B cell (primary cell): Measurements from ENCODE around the gene HTR7. TPM values are rescaled to one million over a fixed set of nuclear protein-coding genes. Genes with fewer than 3 reads are reported as not detected.
"Not testable (repeated sequence)": the region's sequence is repeated elsewhere in the genome, so short reads cannot be mapped to it uniquely, and the experiment has no call there.

ENCODE experiments used
- ATAC-seq: fragments of 200-7000 bp; cut with Tn5 transposase; one replicate; pipeline ENCODE4 v1.10.0; 2021; ENCODE audit warnings: low read depth, mild to moderate bottlenecking, moderate number of reproducible peaks, moderate library complexity
- CTCF ChIA-PET: fragments of 350-600 bp; sonication (Branson Sonifier 250); formaldehyde crosslinking; loops from one replicate; lab custom pipeline; 2021; ENCODE audit warnings: antibody characterized with exemption, inconsistent platforms; lab: Charles Lee
- POLR2A ChIA-PET: fragments of 350-600 bp; sonication (Branson Sonifier 250); formaldehyde crosslinking; loops from one replicate; lab custom pipeline; 2021; ENCODE audit warnings: antibody characterized with exemption; lab: Charles Lee
- DNase-seq: peaks from one replicate; pipeline ENCODE4 v3.0.0; 2013
- H2AFZ ChIP-seq: 2 replicates; pipeline ENCODE4 v1.6.1; 2012; ENCODE audit warnings: mild to moderate bottlenecking, low read depth, low read length; ENCODE audit not compliant: insufficient read depth, poor library complexity, severe bottlenecking
- H3K27ac ChIP-seq, 2 donors: 1 replicate in 1 of 2; 2 replicates in 1 of 2; pipeline ENCODE4 v1.5.1; 2012 to 2013; ENCODE audit warnings: low read length in 2 of 2, mild to moderate bottlenecking in 2 of 2, moderate library complexity in 1 of 2
- H3K27me3 ChIP-seq, 4 experiments: fragments of 200-600 bp in 1 of 4; sonication (generic) in 1 of 4; replicated peaks in 1 of 4; 1 replicate in 2 of 4; 2 replicates in 2 of 4; pipeline versions ENCODE4 v1.6.1 to v1.7.0; 2013 to 2016; ENCODE audit warnings: low read length in 3 of 4, mild to moderate bottlenecking in 2 of 4, mixed read lengths in 1 of 4, moderate library complexity in 1 of 4; ENCODE audit not compliant: insufficient read depth in 4 of 4, control insufficient read depth in 3 of 4; ENCODE audit errors: control extremely low read depth in 1 of 4
- H3K36me3 ChIP-seq, 2 experiments: replicated peaks in 1 of 2; 1 replicate in 1 of 2; 2 replicates in 1 of 2; pipeline versions ENCODE4 v1.6.1 to v1.7.1; 2013; ENCODE audit warnings: low read length in 1 of 2; ENCODE audit not compliant: insufficient read depth in 2 of 2, control insufficient read depth in 1 of 2; ENCODE audit errors: control extremely low read depth in 1 of 2, extremely low read depth in 1 of 2
- H3K4me1 ChIP-seq, 2 donors: fragments of 200-600 bp in 1 of 2; sonication (generic) in 1 of 2; 1 replicate in 1 of 2; 2 replicates in 1 of 2; pipeline versions ENCODE4 v1.5.1 to v1.6.1; 2013 to 2017; ENCODE audit warnings: low read length in 2 of 2; ENCODE audit not compliant: control insufficient read depth in 2 of 2, insufficient read depth in 2 of 2
- H3K4me2 ChIP-seq: replicated peaks from 2 replicates; pipeline ENCODE3; 2012; ENCODE audit warnings: mild to moderate bottlenecking, low read depth, low read length; ENCODE audit not compliant: poor library complexity, severe bottlenecking
- H3K4me3 ChIP-seq, 5 experiments: fragments of 200-600 bp in 1 of 5; sonication (generic) in 1 of 5; 1 replicate in 3 of 5; 2 replicates in 2 of 5; pipeline versions ENCODE4 v1.5.1 to v1.7.0; 2011 to 2016; ENCODE audit warnings: low read length in 4 of 5, mild to moderate bottlenecking in 4 of 5, low read depth in 2 of 5, control low read depth in 1 of 5, moderate library complexity in 1 of 5; ENCODE audit not compliant: insufficient read depth in 1 of 5; ENCODE audit errors: control extremely low read depth in 1 of 5, extremely low read depth in 1 of 5
- H3K79me2 ChIP-seq: fragments of 200-600 bp; sonication (generic); one replicate; pipeline ENCODE4 v1.6.0; 2016; ENCODE audit warnings: low read length; ENCODE audit not compliant: control insufficient read depth, insufficient read depth
- H3K9ac ChIP-seq: fragments of 200-600 bp; sonication (generic); 2 replicates; pipeline ENCODE4 v1.6.1; 2017; ENCODE audit warnings: mild to moderate bottlenecking, low read length, moderate library complexity
- H3K9me3 ChIP-seq, 3 donors: one replicate each; pipeline versions ENCODE4 v1.6.1 to v1.7.1; 2013; ENCODE audit warnings: low read length in 2 of 3; ENCODE audit not compliant: control insufficient read depth in 2 of 3, insufficient read depth in 1 of 3; ENCODE audit errors: control extremely low read depth in 1 of 3
- H4K20me1 ChIP-seq: 2 replicates; pipeline ENCODE4 v1.6.0; 2012; ENCODE audit warnings: mild to moderate bottlenecking, low read length; ENCODE audit not compliant: insufficient read depth, control insufficient read depth, poor library complexity, severe bottlenecking
- H3K27ac Mint-ChIP-seq: one replicate; pipeline ENCODE4 v1.8.0; 2021; ENCODE audit warnings: mixed read lengths
- H3K27me3 Mint-ChIP-seq: one replicate; pipeline ENCODE4 v1.8.0; 2021; ENCODE audit warnings: mixed read lengths
- H3K4me1 Mint-ChIP-seq: one replicate; pipeline ENCODE4 v1.8.0; 2021; ENCODE audit warnings: mixed read lengths
- H3K4me3 Mint-ChIP-seq: one replicate; pipeline ENCODE4 v1.8.0; 2021; ENCODE audit warnings: mixed read lengths
- H3K9me3 Mint-ChIP-seq: one replicate; pipeline ENCODE4 v1.8.0; 2022; ENCODE audit warnings: mixed read lengths; ENCODE audit not compliant: insufficient read depth
- EZH2 ChIP-seq: IDR thresholded peaks from 2 replicates; pipeline ENCODE4 v1.6.1; 2012; ENCODE audit warnings: borderline replicate concordance, low read depth, mild to moderate bottlenecking, moderate library complexity, low read length; ENCODE audit not compliant: insufficient read depth, poor library complexity, severe bottlenecking
- WGBS: methylation state at CpG from one replicate; pipeline ENCODE4 v1.1.5; 2013; ENCODE audit warnings: missing lambda C conversion rate; ENCODE audit not compliant: insufficient coverage; 5-methylcytosine and 5-hydroxymethylcytosine counted together
- intact Hi-C: fragments of 100-400 bp; cut with micrococcal nuclease; formaldehyde crosslinking; loops from one replicate; pipeline ENCODE4 v1.10.0; 2022
- polyA plus RNA-seq: library from polyadenylated mRNA; depleted of rRNA; stranded (reverse); fragments of >200 nt; gene quantifications from 2 replicates; pipeline ENCODE4 v1.2.3, GENCODE V29; 2012
- total RNA-seq, 2 donors: library from RNA; stranded (reverse); fragments of 120-200 nt in 1 of 2; gene quantifications; 1 replicate in 1 of 2; 2 replicates in 1 of 2; pipeline versions ENCODE4 v1.2.3 to v1.2.4, GENCODE V29; 2013 to 2022
- TF ChIP-seq, protein P1 (sequence below): fragments of 200-600 bp; IDR thresholded peaks from one replicate; pipeline ENCODE4 v1.8.0; 2022; ENCODE audit warnings: antibody characterized with exemption, mild to moderate bottlenecking

Gene HTR7
- total and polyA plus RNA-seq, 2 donors (not counting 1 experiment from before 2014, with no cell fraction given): 0.03 TPM; not detected in 1

DNA sequence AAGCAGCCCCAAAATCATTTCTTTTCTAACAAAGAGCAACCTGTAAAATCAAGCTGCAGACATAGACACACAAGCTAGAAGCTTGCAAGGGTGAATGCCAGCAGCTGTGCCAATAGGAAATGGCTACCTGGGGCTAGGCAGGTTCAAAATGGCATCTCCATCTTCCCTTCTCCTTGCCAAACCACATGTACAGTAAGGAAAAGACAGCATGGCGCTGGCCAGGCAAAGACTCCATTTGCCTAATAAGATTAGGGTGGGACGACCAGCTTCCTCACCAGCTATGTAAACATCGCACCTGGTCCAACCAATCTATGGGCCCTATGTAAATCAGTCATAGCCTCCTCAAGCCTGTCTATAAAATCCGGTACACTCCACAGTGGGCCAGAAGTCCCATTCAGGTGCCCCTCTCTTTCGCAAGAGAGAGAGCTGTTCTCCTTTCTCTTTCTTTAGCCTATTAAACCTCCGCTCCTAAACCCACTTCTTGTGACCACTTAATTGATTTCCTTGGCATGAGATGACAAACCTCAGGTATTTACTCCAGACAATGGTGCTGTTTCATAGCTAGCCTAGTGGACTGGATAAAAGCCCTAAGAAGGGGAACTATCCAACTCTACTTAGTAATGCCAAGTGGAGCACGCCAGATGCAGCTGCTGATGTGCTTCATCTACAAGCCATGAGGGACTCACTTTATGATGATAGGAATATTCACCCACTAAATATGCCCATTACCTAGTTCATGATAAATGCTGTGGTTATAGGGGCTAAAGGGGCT, 44.1 kb downstream of the HTR7 start:
- WGBS: 100% methylated on average over 3 of the region's 7 CpGs
- ATAC-seq: no peak
- no peak overlapping the region for H3K4me2 ChIP-seq
- H3K4me3 ChIP-seq: no peak overlapping the region
- peaks cover 6% of the 10 kb centered on the region for H3K27me3 Mint-ChIP-seq
- peaks cover 0 to 5% (median 0%) of the 10 kb centered on the region in 4 experiments for H3K27me3 ChIP-seq
- CTCF ChIA-PET: no interaction called here
- H2AFZ ChIP-seq: no peak overlapping the region
- H3K27ac Mint-ChIP-seq: no peak overlapping the region
- H3K9me3 ChIP-seq: no peaks in the 10 kb centered on the region
- H3K4me3 Mint-ChIP-seq: no peak overlapping the region
- intact Hi-C loops: no loop called here
- H3K9me3 Mint-ChIP-seq: no peaks in the 10 kb centered on the region
- H4K20me1 ChIP-seq: no peaks in the 10 kb centered on the region
- no peak overlapping the region for H3K27ac ChIP-seq
- H3K4me1 Mint-ChIP-seq: no peaks in the 10 kb centered on the region
- no peaks in the 10 kb centered on the region for H3K79me2 ChIP-seq
- H3K36me3 ChIP-seq: no peaks in the 10 kb centered on the region
- no peak overlapping the region for H3K9ac ChIP-seq
- POLR2A ChIA-PET: no interaction called here
- no peak for DNase-seq
- no peaks in the 10 kb centered on the region for H3K4me1 ChIP-seq
- TF ChIP-seq, protein P1, sequence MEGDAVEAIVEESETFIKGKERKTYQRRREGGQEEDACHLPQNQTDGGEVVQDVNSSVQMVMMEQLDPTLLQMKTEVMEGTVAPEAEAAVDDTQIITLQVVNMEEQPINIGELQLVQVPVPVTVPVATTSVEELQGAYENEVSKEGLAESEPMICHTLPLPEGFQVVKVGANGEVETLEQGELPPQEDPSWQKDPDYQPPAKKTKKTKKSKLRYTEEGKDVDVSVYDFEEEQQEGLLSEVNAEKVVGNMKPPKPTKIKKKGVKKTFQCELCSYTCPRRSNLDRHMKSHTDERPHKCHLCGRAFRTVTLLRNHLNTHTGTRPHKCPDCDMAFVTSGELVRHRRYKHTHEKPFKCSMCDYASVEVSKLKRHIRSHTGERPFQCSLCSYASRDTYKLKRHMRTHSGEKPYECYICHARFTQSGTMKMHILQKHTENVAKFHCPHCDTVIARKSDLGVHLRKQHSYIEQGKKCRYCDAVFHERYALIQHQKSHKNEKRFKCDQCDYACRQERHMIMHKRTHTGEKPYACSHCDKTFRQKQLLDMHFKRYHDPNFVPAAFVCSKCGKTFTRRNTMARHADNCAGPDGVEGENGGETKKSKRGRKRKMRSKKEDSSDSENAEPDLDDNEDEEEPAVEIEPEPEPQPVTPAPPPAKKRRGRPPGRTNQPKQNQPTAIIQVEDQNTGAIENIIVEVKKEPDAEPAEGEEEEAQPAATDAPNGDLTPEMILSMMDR: no peak
- no peak for TF ChIP-seq EZH2

DNA sequence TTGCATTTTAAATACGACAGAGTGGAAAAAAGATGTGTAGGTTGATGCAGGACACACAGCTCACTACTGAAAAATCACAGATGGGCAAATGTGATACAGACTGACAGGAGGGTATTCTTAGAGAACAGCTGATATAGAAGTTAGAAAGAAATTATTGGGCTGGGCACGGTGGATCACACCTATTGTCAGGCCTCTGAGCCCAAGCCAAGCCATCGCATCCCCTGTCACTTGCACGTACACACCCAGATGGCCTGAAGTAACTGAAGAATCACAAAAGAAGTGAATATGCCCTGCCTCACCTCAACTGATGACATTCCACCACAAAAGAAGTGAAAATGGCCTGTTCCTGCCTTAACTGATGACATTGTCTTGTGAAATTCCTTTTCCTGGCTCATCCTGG, 50.7 kb downstream of the HTR7 start:
- H3K4me2 ChIP-seq, H3K9me3 ChIP-seq, H4K20me1 ChIP-seq, H3K27ac ChIP-seq, CTCF ChIA-PET, H3K36me3 ChIP-seq, H3K27ac Mint-ChIP-seq, intact Hi-C loops, ATAC-seq, H3K4me3 Mint-ChIP-seq, H3K27me3 ChIP-seq, H3K4me1 ChIP-seq, H2AFZ ChIP-seq, H3K9me3 Mint-ChIP-seq, H3K27me3 Mint-ChIP-seq, H3K4me1 Mint-ChIP-seq, DNase-seq, POLR2A ChIA-PET, H3K79me2 ChIP-seq, H3K9ac ChIP-seq, H3K4me3 ChIP-seq: not testable (repeated sequence)
- 89% methylated on average over 3 of the region's 4 CpGs for WGBS
